ENCODE data around the gene SLC44A1. TPM values are rescaled to one million over a fixed set of nuclear protein-coding genes. Genes with fewer than 3 reads are reported as not detected.
"Not testable (repeated sequence)": the region's sequence is repeated elsewhere in the genome, so short reads cannot be mapped to it uniquely, and the experiment has no call there.

The SLC44A1 gene
- total RNA-seq, 4 donors from 2014 or later, result 25.7 to 37.8 (median 28.3) TPM

- Histone ChIP-seq H3K27ac (replicated peaks in 1 of 4) (no peak overlapping the region), H3K36me3 (no peaks in the 10 kb centered on the region), H3K27me3 (no peaks in the 10 kb centered on the region), H3K4me1 (peaks cover 0 to 21% (median 16%) of the 10 kb centered on the region in 4 donors), H3K4me3 (no peak overlapping the region), H3K9me3 (no peaks in the 10 kb centered on the region)
- intact Hi-C loops (cut with DNase I), result no loop called here
- WGBS, result 92% methylated on average over 5 of the region's 5 CpGs
- DNase-seq (ENCODE audit: extremely low spot score), result no peak
- TF ChIP-seq POLR2A (IDR thresholded peaks at IDR 0.05; ENCODE audit: low read depth) (no peak), EP300 (IDR thresholded peaks at IDR 0.05) (no peak), POLR2AphosphoS5 (IDR thresholded peaks at IDR 0.05) (no peak)
These were observed 7.4 kb downstream of the SLC44A1 start for GRCh38 chr9:105251733-105252404.

GRCh38 chr9:105252405-105252756 is 7.9 kb downstream of the SLC44A1 start:
- intact Hi-C loops (cut with DNase I), result no loop called here
- no peaks in the 10 kb centered on the region for H3K9me3 ChIP-seq
- WGBS, result 93% methylated on average over 5 of the region's 5 CpGs

GRCh38 chr9:105254226-105254625 is 9.8 kb downstream of the SLC44A1 start:
- peaks cover 21 to 32% (median 27%) of the 10 kb centered on the region in 4 donors for H3K4me1 ChIP-seq
- no peak for DNase-seq (ENCODE audit: extremely low spot score)
- H3K9me3 ChIP-seq, result no peaks in the 10 kb centered on the region
- no peaks in the 10 kb centered on the region for H3K27me3 ChIP-seq
- 86% methylated on average over 4 of the region's 4 CpGs for WGBS
- H3K27ac ChIP-seq (replicated peaks in 1 of 4), result no peak overlapping the region
- intact Hi-C loops (cut with DNase I), result no loop called here
- TF ChIP-seq CTCF (IDR thresholded peaks at IDR 0.05) (no peak), EP300 (IDR thresholded peaks at IDR 0.05) (no peak), POLR2AphosphoS5 (IDR thresholded peaks at IDR 0.05) (no peak), POLR2A (IDR thresholded peaks at IDR 0.05; ENCODE audit: low read depth) (no peak)
- H3K4me3 ChIP-seq, result no peak overlapping the region
- H3K36me3 ChIP-seq, result no peaks in the 10 kb centered on the region

More at GRCh38 chr9:105252405-105252756, 7.9 kb downstream of the SLC44A1 start:
- Histone ChIP-seq H3K4me3 (no peak overlapping the region), H3K27ac (replicated peaks in 1 of 4) (no peak overlapping the region), H3K36me3 (no peaks in the 10 kb centered on the region), H3K27me3 (no peaks in the 10 kb centered on the region), H3K4me1 (peaks cover 4 to 21% (median 16%) of the 10 kb centered on the region in 4 donors)
- TF ChIP-seq CTCF (IDR thresholded peaks at IDR 0.05), result no peak
- no peak for TF ChIP-seq POLR2A (IDR thresholded peaks at IDR 0.05; ENCODE audit: low read depth)
- no peak for TF ChIP-seq POLR2AphosphoS5 (IDR thresholded peaks at IDR 0.05)
- no peak for TF ChIP-seq EP300 (IDR thresholded peaks at IDR 0.05)
- DNase-seq (ENCODE audit: extremely low spot score), result no peak

- no peak overlapping the region for H3K4me3 ChIP-seq
- no peak overlapping the region for H3K27ac ChIP-seq (replicated peaks in 1 of 4)
- H3K27me3 ChIP-seq, result no peaks in the 10 kb centered on the region
- no peak for TF ChIP-seq POLR2AphosphoS5 (IDR thresholded peaks at IDR 0.05)
- TF ChIP-seq POLR2A (IDR thresholded peaks at IDR 0.05; ENCODE audit: low read depth), result no peak
- no peak for TF ChIP-seq EP300 (IDR thresholded peaks at IDR 0.05)
- TF ChIP-seq CTCF (IDR thresholded peaks at IDR 0.05), result no peak
- intact Hi-C loops (cut with DNase I), result no loop called here
- H3K9me3 ChIP-seq, result no peaks in the 10 kb centered on the region
- peaks cover 32 to 43% (median 39%) of the 10 kb centered on the region in 4 donors for H3K4me1 ChIP-seq
- H3K36me3 ChIP-seq, result no peaks in the 10 kb centered on the region
- no peak for DNase-seq (ENCODE audit: extremely low spot score)
These were observed 11.0 kb downstream of the SLC44A1 start for GRCh38 chr9:105255421-105255820.

- H3K27ac ChIP-seq (replicated peaks in 1 of 4); H3K9me3 ChIP-seq; intact Hi-C loops (cut with DNase I); H3K4me3 ChIP-seq; H3K27me3 ChIP-seq; H3K36me3 ChIP-seq; DNase-seq (ENCODE audit: extremely low spot score): not testable (repeated sequence)
- WGBS, result 95% methylated on average over 4 of the region's 4 CpGs
- H3K4me1 ChIP-seq, result peaks cover 32 to 50% (median 46%) of the 10 kb centered on the region in 4 donors
These were observed 12.1 kb downstream of the SLC44A1 start for GRCh38 chr9:105256569-105256968.

- H3K4me1 ChIP-seq, result peaks cover 32 to 54% (median 49%) of the 10 kb centered on the region in 4 donors
These were observed 13.4 kb downstream of the SLC44A1 start for GRCh38 chr9:105257809-105258208.

More at GRCh38 chr9:105257809-105258208, 13.4 kb downstream of the SLC44A1 start:
- 85% methylated on average over 2 of the region's 2 CpGs for WGBS
- DNase-seq (ENCODE audit: extremely low spot score), result no peak
- H3K36me3 ChIP-seq, result no peaks in the 10 kb centered on the region
- intact Hi-C loops (cut with DNase I), result no loop called here
- H3K27ac ChIP-seq (replicated peaks in 1 of 4), result peak overlapping the region in 3 of 4 donors; percentile 9 to 35 (median 16)
- H3K4me3 ChIP-seq, result no peak overlapping the region
- H3K27me3 ChIP-seq, result no peaks in the 10 kb centered on the region
- TF ChIP-seq POLR2A (IDR thresholded peaks at IDR 0.05; ENCODE audit: low read depth) (no peak), EP300 (IDR thresholded peaks at IDR 0.05) (no peak), POLR2AphosphoS5 (IDR thresholded peaks at IDR 0.05) (no peak), CTCF (IDR thresholded peaks at IDR 0.05) (no peak)
- H3K9me3 ChIP-seq, result no peaks in the 10 kb centered on the region

Measured in esophagus muscularis mucosa (tissue), 4 donors.